Measurements from ENCODE around the gene HOXC6. TPM values are rescaled to one million over a fixed set of nuclear protein-coding genes. Genes with fewer than 3 reads are reported as not detected.
A peak's percentile ranks its signal among the peaks of the same experiment; 100 is the strongest.

The HOXC6 gene
- total and polyA plus RNA-seq, 9 of the 15 experiments (the other 6 are each of a cell fraction or from before 2014, with no cell fraction given), result 0.06 to 4.0 (median 1.4) TPM

DNA sequence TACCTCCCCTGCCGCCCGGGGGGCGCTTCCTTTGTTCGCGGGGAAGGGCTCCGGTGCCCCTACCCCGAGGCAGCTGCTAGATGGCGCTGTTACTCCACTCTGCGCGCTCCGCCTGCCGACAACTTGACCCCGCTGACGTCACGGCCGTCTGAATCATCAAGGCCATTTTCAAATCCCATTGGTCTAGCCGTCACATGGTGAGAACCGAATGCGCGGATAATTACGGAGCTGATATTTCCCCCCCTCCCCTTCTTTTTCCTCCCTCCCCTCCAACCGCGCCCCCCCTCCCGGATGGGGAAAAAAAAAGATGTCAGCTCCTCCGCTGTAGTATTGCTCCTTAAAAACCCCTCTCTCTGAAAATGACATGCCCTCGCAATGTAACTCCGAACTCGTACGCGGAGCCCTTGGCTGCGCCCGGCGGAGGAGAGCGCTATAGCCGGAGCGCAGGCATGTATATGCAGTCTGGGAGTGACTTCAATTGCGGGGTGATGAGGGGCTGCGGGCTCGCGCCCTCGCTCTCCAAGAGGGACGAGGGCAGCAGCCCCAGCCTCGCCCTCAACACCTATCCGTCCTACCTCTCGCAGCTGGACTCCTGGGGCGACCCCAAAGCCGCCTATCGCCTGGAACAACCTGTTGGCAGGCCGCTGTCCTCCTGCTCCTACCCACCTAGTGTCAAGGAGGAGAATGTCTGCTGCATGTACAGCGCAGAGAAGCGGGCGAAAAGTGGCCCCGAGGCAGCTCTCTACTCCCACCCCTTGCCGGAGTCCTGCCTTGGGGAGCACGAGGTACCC is 43.1 kb upstream of the HOXC6 start, which contains the start of gene HOXC10 (continued):
- TF ChIP-seq, protein P1, sequence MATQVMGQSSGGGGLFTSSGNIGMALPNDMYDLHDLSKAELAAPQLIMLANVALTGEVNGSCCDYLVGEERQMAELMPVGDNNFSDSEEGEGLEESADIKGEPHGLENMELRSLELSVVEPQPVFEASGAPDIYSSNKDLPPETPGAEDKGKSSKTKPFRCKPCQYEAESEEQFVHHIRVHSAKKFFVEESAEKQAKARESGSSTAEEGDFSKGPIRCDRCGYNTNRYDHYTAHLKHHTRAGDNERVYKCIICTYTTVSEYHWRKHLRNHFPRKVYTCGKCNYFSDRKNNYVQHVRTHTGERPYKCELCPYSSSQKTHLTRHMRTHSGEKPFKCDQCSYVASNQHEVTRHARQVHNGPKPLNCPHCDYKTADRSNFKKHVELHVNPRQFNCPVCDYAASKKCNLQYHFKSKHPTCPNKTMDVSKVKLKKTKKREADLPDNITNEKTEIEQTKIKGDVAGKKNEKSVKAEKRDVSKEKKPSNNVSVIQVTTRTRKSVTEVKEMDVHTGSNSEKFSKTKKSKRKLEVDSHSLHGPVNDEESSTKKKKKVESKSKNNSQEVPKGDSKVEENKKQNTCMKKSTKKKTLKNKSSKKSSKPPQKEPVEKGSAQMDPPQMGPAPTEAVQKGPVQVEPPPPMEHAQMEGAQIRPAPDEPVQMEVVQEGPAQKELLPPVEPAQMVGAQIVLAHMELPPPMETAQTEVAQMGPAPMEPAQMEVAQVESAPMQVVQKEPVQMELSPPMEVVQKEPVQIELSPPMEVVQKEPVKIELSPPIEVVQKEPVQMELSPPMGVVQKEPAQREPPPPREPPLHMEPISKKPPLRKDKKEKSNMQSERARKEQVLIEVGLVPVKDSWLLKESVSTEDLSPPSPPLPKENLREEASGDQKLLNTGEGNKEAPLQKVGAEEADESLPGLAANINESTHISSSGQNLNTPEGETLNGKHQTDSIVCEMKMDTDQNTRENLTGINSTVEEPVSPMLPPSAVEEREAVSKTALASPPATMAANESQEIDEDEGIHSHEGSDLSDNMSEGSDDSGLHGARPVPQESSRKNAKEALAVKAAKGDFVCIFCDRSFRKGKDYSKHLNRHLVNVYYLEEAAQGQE (IDR thresholded peaks at IDR 0.05; ENCODE audit: borderline replicate concordance), result peak; percentile 82
- TF ChIP-seq, protein P1 (CRISPR knock-in tag; IDR thresholded peaks at IDR 0.05; ENCODE audit: low read depth), result no peak
- TF ChIP-seq ZNF764 (CRISPR knock-in tag; IDR thresholded peaks at IDR 0.05; ENCODE audit: low read depth) (no peak), MGA (IDR thresholded peaks at IDR 0.05) (peak; percentile 65), PCBP1 (IDR thresholded peaks at IDR 0.05; ENCODE audit: low read depth, low read length, poor library complexity, severe bottlenecking) (peak; percentile 29)
